AG10803 (cell line): Measurements from ENCODE around the gene IL17C.
"Not testable (repeated sequence)": the region's sequence is repeated elsewhere in the genome, so short reads cannot be mapped to it uniquely, and the experiment has no call there.

Experiments
- DNase-seq: peaks from one replicate; pipeline ENCODE4 v3.0.0; 2010; ENCODE audit warnings: low read depth
- H3K4me3 ChIP-seq: 2 replicates; pipeline ENCODE4 v1.5.1; 2011; ENCODE audit warnings: mild to moderate bottlenecking, low read length, control low read depth
- CTCF ChIP-seq: conservative IDR thresholded peaks from 2 replicates; pipeline ENCODE4 v1.5.1; 2011; ENCODE audit warnings: mild to moderate bottlenecking, low read length, control low read depth, inconsistent platforms

Gene IL17C

GRCh38 chr16:88608076-88608475 lies 30.3 kb upstream of the IL17C start:
- no peak overlapping the region for H3K4me3 ChIP-seq
- no peak for TF ChIP-seq CTCF
- no peak for DNase-seq

- not testable (repeated sequence) for H3K4me3 ChIP-seq, DNase-seq
Observed at GRCh38 chr16:88609426-88609825, 28.9 kb upstream of the IL17C start.

- no peak for TF ChIP-seq CTCF
- no peak overlapping the region for H3K4me3 ChIP-seq
- no peak for DNase-seq
Observed at GRCh38 chr16:88610080-88610479, 28.3 kb upstream of the IL17C start.

- no peak overlapping the region for H3K4me3 ChIP-seq
- TF ChIP-seq CTCF, result no peak
- DNase-seq, result no peak
Observed at GRCh38 chr16:88610909-88611812, 27.2 kb upstream of the IL17C start.

GRCh38 chr16:88613293-88613692 lies 25.1 kb upstream of the IL17C start:
- TF ChIP-seq CTCF, result no peak
- H3K4me3 ChIP-seq, result no peak overlapping the region
- no peak for DNase-seq

- DNase-seq, result no peak
- H3K4me3 ChIP-seq, result no peak overlapping the region
- no peak for TF ChIP-seq CTCF
Observed at GRCh38 chr16:88613911-88614817, 24.2 kb upstream of the IL17C start.

GRCh38 chr16:88614818-88615580 lies 23.4 kb upstream of the IL17C start:
- no peak for DNase-seq
- no peak for TF ChIP-seq CTCF

More at GRCh38 chr16:88614818-88615580, 23.4 kb upstream of the IL17C start:
- H3K4me3 ChIP-seq, result no peak overlapping the region
